Endothelial cell of umbilical vein (primary cell): Measurements from ENCODE around the gene TPP1. TPM values are rescaled to one million over a fixed set of nuclear protein-coding genes. Genes with fewer than 3 reads are reported as not detected.

ENCODE experiments used
- BruUV-seq: library from RNA; stranded (reverse); fragments of 400-500 nt; replicated peaks from 2 replicates; lab custom pipeline; 2021; lab: Mats Ljungman, UMichigan
- CTCF ChIA-PET: fragments of 300-600, 350-600 bp; sonication (Branson Sonifier 250); formaldehyde crosslinking; loops from one replicate; lab custom pipeline; 2021; ENCODE audit warnings: antibody characterized with exemption, inconsistent platforms; lab: Charles Lee
- POLR2A ChIA-PET: fragments of 300-600, 350-600 bp; sonication (Branson Sonifier 250); formaldehyde crosslinking; loops from one replicate; lab custom pipeline; 2021; ENCODE audit warnings: antibody characterized with exemption, inconsistent platforms; lab: Charles Lee
- DNase-seq: peaks from one replicate; pipeline ENCODE4 v3.0.0-alpha.2; 2011; ENCODE audit warnings: low read depth, low spot score
- FAIRE-seq: peaks from 2 replicates; lab custom pipeline; 2011; peaks lifted over from hg19 to GRCh38; lab: Jason Lieb, UNC
- H2AFZ ChIP-seq: 2 replicates; pipeline ENCODE4 v1.6.0; 2012; ENCODE audit warnings: low read depth, low read length, control low read depth, inconsistent platforms
- H3K27ac ChIP-seq: 2 replicates; pipeline ENCODE4 v1.5.1; 2011; ENCODE audit warnings: low read depth, mild to moderate bottlenecking, control low read depth, low read length, moderate library complexity; ENCODE audit not compliant: insufficient read depth
- H3K27me3 ChIP-seq, 2 experiments: 2 replicates each; pipeline versions ENCODE4 v1.6.0 to v1.6.1; 2011; ENCODE audit warnings: low read length in 2 of 2, mixed read lengths in 1 of 2; ENCODE audit not compliant: control insufficient read depth in 2 of 2, insufficient read depth in 2 of 2
- H3K36me3 ChIP-seq, 2 experiments: 2 replicates in 1 of 2; 3 replicates in 1 of 2; pipeline ENCODE4 v1.5.1; 2011; ENCODE audit warnings: low read length in 2 of 2, mild to moderate bottlenecking in 1 of 2, moderate library complexity in 1 of 2; ENCODE audit not compliant: control insufficient read depth in 2 of 2, insufficient read depth in 2 of 2; ENCODE audit errors: extremely low read depth in 1 of 2
- H3K4me1 ChIP-seq: 3 replicates; pipeline ENCODE4 v1.5.1; 2011; ENCODE audit warnings: mild to moderate bottlenecking, low read length; ENCODE audit not compliant: control insufficient read depth, insufficient read depth; ENCODE audit errors: extremely low read depth
- H3K4me2 ChIP-seq: 2 replicates; pipeline ENCODE4 v1.6.1; 2011; ENCODE audit warnings: low read length, control low read depth, mixed read lengths; ENCODE audit not compliant: insufficient read depth
- H3K4me3 ChIP-seq, 3 experiments: fragments of 200-600 bp in 1 of 3; sonication (generic), shearing (Covaris generic) in 1 of 3; replicated peaks in 1 of 3; 2 replicates each; pipeline ENCODE4 v1.5.1; 2011 to 2016; ENCODE audit warnings: control low read depth in 3 of 3, low read length in 3 of 3, mild to moderate bottlenecking in 2 of 3, inconsistent platforms in 1 of 3, low read depth in 1 of 3, moderate library complexity in 1 of 3; ENCODE audit not compliant: insufficient read depth in 1 of 3
- H3K79me2 ChIP-seq: 2 replicates; pipeline ENCODE4 v1.6.0; 2012; ENCODE audit warnings: low read length, inconsistent platforms; ENCODE audit not compliant: control insufficient read depth, insufficient read depth
- H3K9ac ChIP-seq: replicated peaks from 2 replicates; pipeline ENCODE3; 2011; ENCODE audit warnings: low read length, control low read depth; ENCODE audit not compliant: insufficient read depth; ENCODE audit errors: extremely low read depth
- H3K9me1 ChIP-seq: replicated peaks from 3 replicates; pipeline ENCODE4 v1.6.0; 2011; ENCODE audit warnings: mild to moderate bottlenecking, low read length; ENCODE audit not compliant: control insufficient read depth, insufficient read depth; ENCODE audit errors: extremely low read depth
- H3K9me3 ChIP-seq: replicated peaks from 2 replicates; pipeline ENCODE4 v1.5.1; 2012; ENCODE audit warnings: low read length, inconsistent platforms; ENCODE audit not compliant: control insufficient read depth, insufficient read depth
- H4K20me1 ChIP-seq: replicated peaks from 2 replicates; pipeline ENCODE3; 2011; ENCODE audit warnings: mild to moderate bottlenecking, low read length; ENCODE audit not compliant: control insufficient read depth, insufficient read depth; ENCODE audit errors: extremely low read depth
- CTCF ChIP-seq, 2 donors: IDR thresholded peaks; 1 replicate in 1 of 2; 2 replicates in 1 of 2; pipeline ENCODE4 v1.5.1; 2011; ENCODE audit warnings: low read length in 2 of 2, mild to moderate bottlenecking in 2 of 2, moderate library complexity in 2 of 2, control low read depth in 1 of 2, inconsistent platforms in 1 of 2, low read depth in 1 of 2; ENCODE audit not compliant: insufficient read depth in 1 of 2; ENCODE audit errors: extremely low read depth in 1 of 2
- EZH2 ChIP-seq: IDR thresholded peaks from 2 replicates; pipeline ENCODE4 v1.6.1; 2012; ENCODE audit warnings: borderline replicate concordance, low read depth, mild to moderate bottlenecking, moderate library complexity, low read length, inconsistent platforms; ENCODE audit not compliant: severe bottlenecking
- GATA2 ChIP-seq: IDR thresholded peaks from 2 replicates; pipeline ENCODE4 v1.7.0; 2011; ENCODE audit warnings: low read depth, mild to moderate bottlenecking, moderate library complexity, mixed read lengths, low read length; ENCODE audit not compliant: insufficient read length, insufficient read depth
- JUN ChIP-seq: IDR thresholded peaks from 2 replicates; pipeline ENCODE4 v1.6.1; 2011; ENCODE audit warnings: borderline replicate concordance, low read depth; ENCODE audit not compliant: insufficient read length, insufficient read depth
- MAX ChIP-seq: IDR thresholded peaks from 2 replicates; pipeline ENCODE4 v1.6.1; 2011; ENCODE audit not compliant: insufficient read depth, insufficient read length
- MYC ChIP-seq: IDR thresholded peaks from one replicate; pipeline ENCODE4 v1.6.1; 2011; ENCODE audit warnings: mild to moderate bottlenecking, low read depth, low read length
- POLR2A ChIP-seq: IDR thresholded peaks from 2 replicates; pipeline ENCODE4 v1.6.1; 2012; ENCODE audit warnings: low read depth, mild to moderate bottlenecking, control low read depth, low read length
- POLR2AphosphoS5 ChIP-seq: IDR thresholded peaks from 2 replicates; pipeline ENCODE4 v1.6.1; 2012; ENCODE audit warnings: low read depth, mild to moderate bottlenecking, control low read depth, low read length, moderate library complexity; ENCODE audit not compliant: insufficient read depth
- dilution Hi-C: fragments of 300-500 bp; cut with MboI; formaldehyde crosslinking; loops from one replicate; pipeline ENCODE4 v1.15.0; 2019; ENCODE audit warnings: low sequenced_read_pairs; ENCODE audit not compliant: extremely low pct_ligation_motif_present
- intact Hi-C: fragments of 100-400 bp; cut with micrococcal nuclease; formaldehyde crosslinking; loops from one replicate; pipeline ENCODE4 v1.10.0; 2022
- polyA plus RNA-seq, 4 experiments: library from polyadenylated mRNA; depleted of rRNA in 3 of 4; stranded (reverse) in 3 of 4; unstranded in 1 of 4; fragments of >200 nt; gene quantifications; 2 replicates each; pipeline versions ENCODE4 v1.2.1 to v1.2.3, GENCODE V29; 2011 to 2012; ENCODE audit warnings: missing spikeins in 1 of 4
- total RNA-seq: library from RNA; stranded (reverse); gene quantifications from 2 replicates; pipeline ENCODE4 v1.2.3, GENCODE V29; 2021

The TPP1 gene
- total and polyA plus RNA-seq, 2 donors (not counting 3 experiments of a cell fraction or from before 2014, with no cell fraction given): 124 to 224 TPM

GRCh38 chr11:6655790-6656583 lies 36.8 kb upstream of the TPP1 start, which contains the start of gene DCHS1:
TSS of gene DCHS1 (minus strand) at chr11:6655809. CDS start at chr11:6641613, 14,196 bp downstream.
- Histone ChIP-seq H3K36me3 (no peaks in the 10 kb centered on the region), H3K9ac (peak within 1 kb of the TSS; percentile 70), H3K4me3 (peak within 1 kb of the TSS; percentile 35 to 59 (median 44)), H3K27me3 (no peaks in the 10 kb centered on the region), H4K20me1 (no peaks in the 10 kb centered on the region), H3K9me3 (no peaks in the 10 kb centered on the region), H3K9me1 (no peaks in the 10 kb centered on the region), H2AFZ (peak within 1 kb of the TSS; percentile 89), H3K27ac (peak within 1 kb of the TSS; percentile 36), H3K4me2 (peak within 1 kb of the TSS; percentile 51), H3K4me1 (peaks cover 15% of the 10 kb centered on the region), H3K79me2 (peaks cover 2% of the 10 kb centered on the region)
- ChIA-PET CTCF (interaction anchor here (0.7 to 1.9 kb wide), 6 partner anchors 11 to 125 kb away, joined by 3 to 11 read pairs (median 4); partner anchors contain the start of gene MRPL17), POLR2A (no interaction called here)
- FAIRE-seq: no peak
- dilution Hi-C loops (no loop called here), intact Hi-C loops (loop anchor here (1.0 to 2.0 kb wide), 2 partner anchors 10 to 19 kb away; no protein-coding TSS in a partner anchor)
- TSS peak; percentile 76 for BruUV-seq
- TF ChIP-seq MYC: no peak
- TF ChIP-seq CTCF (IDR thresholded peaks at IDR 0.05; ENCODE audit: extremely low read depth in 1 of 2, insufficient read depth in 1 of 2, low read depth in 1 of 2, low read length in 2 of 2): no peak
- TF ChIP-seq JUN: no peak
- no peak for TF ChIP-seq GATA2
- peak; percentile 16 for TF ChIP-seq POLR2AphosphoS5
- TF ChIP-seq POLR2A: peak; percentile 40
- no peak for TF ChIP-seq MAX
- TF ChIP-seq EZH2: no peak
- no peak for DNase-seq
